HG03280 (cell line): Measurements from ENCODE around the gene WEE2.

Experiments used
- ATAC-seq: cut with Tn5 transposase; IDR thresholded peaks from one replicate; pipeline ENCODE4 v1.9.1; 2021; ENCODE audit warnings: mild to moderate bottlenecking, moderate library complexity; ENCODE audit not compliant: unreplicated experiment

Gene WEE2

GRCh38 chr7:141708351-141708750, at the start of gene WEE2:
WEE2 (plus strand) TSS chr7:141708353; CDS start chr7:141708759, 406 bp downstream.
- no peak for ATAC-seq

GRCh38 chr7:141659501-141659900, 48.7 kb upstream of the WEE2 start:
- ATAC-seq = no peak

DNA sequence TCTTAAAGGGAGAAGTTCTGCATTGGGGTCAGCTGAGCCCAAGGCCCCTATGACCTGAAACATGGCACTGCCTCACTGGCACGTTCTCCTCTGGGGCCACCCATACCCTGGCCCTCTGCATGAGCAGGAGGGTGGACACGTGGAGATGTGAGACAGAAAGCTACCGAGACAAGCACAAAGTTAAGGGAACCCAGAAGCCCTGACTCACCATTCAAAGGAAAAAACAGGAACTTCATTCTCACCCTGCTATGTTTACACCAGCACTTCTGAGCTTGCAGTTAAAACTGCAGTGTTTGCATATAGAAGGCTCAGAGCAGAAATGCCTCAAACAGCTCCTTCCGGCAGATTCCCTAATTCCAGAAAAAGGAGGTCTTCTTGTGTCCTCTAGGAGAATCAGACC, 47.9 kb upstream of the WEE2 start:
- no peak for ATAC-seq

- ATAC-seq = no peak
Observed at GRCh38 chr7:141663081-141663849, 44.9 kb upstream of the WEE2 start.

GRCh38 chr7:141664450-141664849, 43.7 kb upstream of the WEE2 start:
- no peak for ATAC-seq

- ATAC-seq = no peak
Observed at GRCh38 chr7:141665208-141666035, 42.7 kb upstream of the WEE2 start.

- ATAC-seq = no peak
Observed at GRCh38 chr7:141666071-141666470, 42.1 kb upstream of the WEE2 start.

DNA sequence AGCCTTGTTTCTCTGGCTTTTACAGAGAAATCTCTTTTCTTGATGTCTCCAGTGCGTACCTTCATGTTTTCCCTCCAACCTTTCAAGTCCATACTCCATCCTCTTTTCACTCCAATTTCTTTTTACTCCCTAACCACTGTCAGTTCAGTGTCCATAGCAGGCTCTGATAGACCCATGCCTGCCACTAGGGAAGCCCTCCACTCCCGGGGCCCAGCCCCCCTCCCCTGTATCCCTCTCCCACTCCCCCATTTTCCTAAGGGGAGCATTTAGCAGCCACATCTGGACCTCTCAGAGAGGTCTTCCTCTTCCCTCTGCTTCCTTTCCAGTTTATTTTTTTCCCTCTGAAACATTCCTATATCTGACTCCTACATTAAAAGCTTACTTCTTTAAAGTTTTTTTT, 39.3 kb upstream of the WEE2 start:
- no peak for ATAC-seq

- ATAC-seq = no peak
Observed at GRCh38 chr7:141671705-141672496, 36.3 kb upstream of the WEE2 start.

DNA sequence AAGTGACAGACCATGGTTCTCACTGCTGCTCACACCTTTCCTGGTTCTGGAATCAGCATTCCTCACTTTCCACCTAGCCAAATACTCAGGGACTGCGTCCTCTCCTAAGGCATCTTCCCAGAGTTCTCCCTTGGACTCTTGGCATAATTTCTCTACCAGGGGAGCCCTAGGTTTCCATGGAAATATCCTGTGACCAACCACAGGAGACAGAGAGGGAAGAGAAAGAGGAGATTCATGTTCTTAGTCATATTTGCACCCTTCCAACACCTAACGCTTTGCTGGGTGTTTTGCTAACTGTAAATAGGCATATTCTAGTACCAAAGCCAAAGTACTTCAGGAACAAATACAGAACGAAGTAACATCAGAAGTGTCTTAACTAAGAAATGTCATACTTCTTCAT, 34.8 kb upstream of the WEE2 start:
- ATAC-seq = no peak

- ATAC-seq = no peak
Observed at GRCh38 chr7:141674171-141674671, 33.9 kb upstream of the WEE2 start.

GRCh38 chr7:141674702-141675101, 33.5 kb upstream of the WEE2 start:
- ATAC-seq = no peak

DNA sequence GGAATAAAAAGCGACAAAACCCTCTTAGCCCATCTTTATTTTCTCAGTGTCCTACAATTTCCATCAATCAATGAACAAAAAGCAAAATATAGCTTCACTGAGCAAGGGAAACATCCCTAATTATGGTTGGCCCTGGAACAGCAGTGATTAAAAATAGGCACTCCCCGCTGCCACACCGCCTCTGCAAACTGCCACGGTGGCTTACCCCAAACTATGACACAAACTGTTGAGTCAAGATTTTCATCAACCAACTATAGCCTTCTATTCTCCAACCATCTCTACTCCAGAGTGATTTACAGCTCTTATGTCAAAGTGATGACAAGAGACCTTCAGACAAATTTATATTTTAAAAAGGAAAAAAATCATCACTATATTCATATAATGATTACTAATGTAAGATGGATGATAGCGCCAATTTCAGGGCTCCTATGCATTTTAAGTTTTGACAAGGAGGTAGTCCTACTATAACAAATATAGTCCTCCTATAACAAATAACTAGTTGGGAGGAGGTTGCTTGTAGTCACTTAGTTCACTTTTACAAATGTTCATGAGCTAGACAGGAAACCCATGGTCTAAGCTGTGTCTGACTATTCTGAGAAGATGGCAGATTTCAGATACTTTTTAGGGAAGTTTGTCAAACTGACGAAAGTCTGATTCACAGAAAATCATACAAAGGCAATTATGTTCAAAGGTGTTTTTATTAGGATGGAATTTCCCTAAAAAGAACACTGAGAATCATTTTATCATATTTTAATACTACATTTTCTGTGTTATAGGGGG, 32.5 kb upstream of the WEE2 start:
- no peak for ATAC-seq

- no peak for ATAC-seq
Observed at GRCh38 chr7:141676618-141677017, 31.5 kb upstream of the WEE2 start.

DNA sequence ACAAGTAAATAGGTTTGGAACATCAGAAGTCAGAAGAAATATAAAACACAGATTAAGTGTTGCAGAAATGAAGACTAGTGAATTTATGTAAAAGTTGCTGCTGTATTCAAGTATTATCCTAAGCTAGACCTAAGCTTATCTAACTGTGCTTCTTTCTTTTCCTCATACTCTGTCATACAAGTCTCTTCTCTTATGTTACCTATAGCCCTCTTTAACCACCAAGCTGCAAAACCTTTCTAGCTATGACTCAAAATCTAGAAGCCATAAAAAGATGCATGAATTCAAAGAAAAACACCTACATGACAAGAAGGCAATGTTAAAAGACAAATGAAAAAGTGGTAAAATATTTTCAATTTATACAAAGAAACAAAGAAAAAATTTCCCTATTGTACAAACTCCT, 29.1 kb upstream of the WEE2 start:
- no peak for ATAC-seq

DNA sequence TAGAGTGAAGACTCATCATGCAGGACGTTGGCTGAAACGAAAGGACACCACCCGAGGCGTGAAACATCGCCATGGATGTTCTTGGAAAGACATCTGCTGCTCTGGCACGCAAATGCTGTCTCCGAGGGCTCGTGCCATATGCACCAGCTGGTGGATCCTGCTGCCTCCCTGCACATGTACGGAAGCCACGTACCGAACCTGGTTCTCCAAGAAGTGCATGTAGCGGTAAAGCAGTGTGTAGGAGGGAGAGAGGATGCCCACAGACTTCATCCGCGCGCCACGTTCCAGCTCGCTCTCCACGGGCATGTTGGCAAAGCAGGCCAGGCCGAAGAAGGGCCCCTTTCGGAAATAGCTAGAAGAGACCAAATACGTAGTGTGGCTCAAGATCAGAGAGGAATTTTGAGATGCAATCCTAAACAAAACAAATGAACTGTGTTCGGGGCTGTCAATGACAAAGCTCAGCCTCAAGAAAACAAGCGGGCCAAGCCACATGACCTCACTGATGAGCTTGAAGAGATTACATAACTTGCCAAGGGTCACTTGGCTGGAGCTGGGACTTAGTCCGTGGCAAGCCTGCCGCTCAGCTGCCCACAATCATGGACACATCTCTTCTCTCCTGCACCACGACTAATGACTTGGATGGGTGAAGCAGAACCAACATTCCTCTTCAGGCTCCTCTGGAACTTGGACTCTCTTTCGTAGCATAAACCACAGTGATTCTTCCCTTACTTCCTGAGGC, 22.7 kb upstream of the WEE2 start:
- ATAC-seq = no peak

DNA sequence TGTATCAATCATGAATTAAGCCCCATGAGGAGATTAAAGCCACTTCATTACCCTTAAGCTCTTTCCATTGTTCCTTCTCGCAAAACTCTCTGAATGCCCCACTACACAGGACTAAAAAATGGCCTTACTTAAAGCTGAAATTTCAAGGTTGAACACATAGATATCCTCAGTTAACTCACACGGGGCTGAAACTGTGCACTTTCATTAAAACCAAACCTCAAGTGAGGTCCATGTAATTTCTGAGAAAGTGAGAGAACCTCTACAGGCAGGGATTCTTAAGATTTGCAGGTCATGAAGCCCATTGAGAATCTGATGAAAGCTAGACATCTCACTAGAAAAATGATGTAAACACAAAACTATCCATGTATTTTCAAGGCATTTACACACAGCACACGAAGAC, 22.1 kb upstream of the WEE2 start:
- ATAC-seq = no peak

GRCh38 chr7:141686670-141687069, 21.5 kb upstream of the WEE2 start:
- ATAC-seq = no peak

GRCh38 chr7:141688043-141688442, 20.1 kb upstream of the WEE2 start:
- no peak for ATAC-seq
